ENCODE results near the gene PTPRN2. TPM values are rescaled to one million over a fixed set of nuclear protein-coding genes. Genes with fewer than 3 reads are reported as not detected.

PTPRN2 gene
- total and polyA plus RNA-seq, 2 of the 8 experiments (the other 6 are each of a cell fraction or from before 2014, with no cell fraction given), result 2.6 to 4.5 TPM

- no peak overlapping the region for H4K5ac ChIP-seq (ENCODE audit: insufficient read length, low read depth, low read length)
- ChIA-PET POLR2A (ENCODE audit: partially characterized antibody) (no interaction called here), CTCF (ENCODE audit: partially characterized antibody) (interaction anchor here (1.3 kb wide), 1 partner anchor 92 kb away, joined by 4 read pairs; no protein-coding TSS in a partner anchor)
- H2BK5ac ChIP-seq (ENCODE audit: low read depth, low read length), result peak overlapping the region; percentile 37
- H2AK5ac ChIP-seq (ENCODE audit: low read depth, low read length), result peak overlapping the region; percentile 98
- peak overlapping the region; percentile 96 for H3K56ac ChIP-seq (replicated peaks; ENCODE audit: insufficient read length, low read depth, low read length)
- no peak overlapping the region for H4K8ac ChIP-seq (ENCODE audit: extremely low read depth, insufficient read depth, low read length)
- no peak overlapping the region; a peak in 1 of 7 replicates for H3K9ac ChIP-seq (replicated peaks in 1 of 4; ENCODE audit: extremely low read depth in 1 of 4, low read depth in 3 of 4, low read length in 3 of 4)
- WGBS, 2 experiments (ENCODE audit: extremely low coverage in 1 of 2, insufficient coverage in 1 of 2, insufficient read length in 1 of 2, insufficient replicate concordance in 2 of 2, low coverage in 1 of 2, low lambda C conversion rate in 2 of 2, missing lambda C conversion rate in 1 of 2), result 94% methylated on average over 5 of the region's 5 CpGs; no CpG with 5 or more reads in 1 of the 2 experiments
- H2BK20ac ChIP-seq (ENCODE audit: low read length), result peak overlapping the region; percentile 26; the same call in 1 of the 2 replicates
- peaks cover 3% of the 10 kb centered on the region for H3K79me1 ChIP-seq (ENCODE audit: low read depth, low read length)
- FAIRE-seq (no peak), DNase-seq (ENCODE audit: low read depth in 1 of 2, low spot score in 2 of 2) (no peak)
- H2BK12ac ChIP-seq (ENCODE audit: low read depth, low read length), result peak overlapping the region; percentile 71
- peak overlapping the region; percentile 97 for H4K91ac ChIP-seq (replicated peaks; ENCODE audit: insufficient read length, low read length)
- peak overlapping the region; percentile 43 for H2BK120ac ChIP-seq (replicated peaks; ENCODE audit: low read depth, low read length)
- H2BK15ac ChIP-seq (ENCODE audit: low read length), result peak overlapping the region; percentile 23
- peak overlapping the region; percentile 79 for H3K14ac ChIP-seq (ENCODE audit: insufficient read length)
- H3K23me2 ChIP-seq (ENCODE audit: low read depth, low read length), result peaks cover 12% of the 10 kb centered on the region
- peak overlapping the region; percentile 37 for H3K23ac ChIP-seq (ENCODE audit: insufficient read length)
- H3K4me1 ChIP-seq (replicated peaks in 1 of 4; ENCODE audit: control insufficient read depth in 3 of 4, insufficient read depth in 4 of 4, low read length in 3 of 4), result peaks cover 0 to 3% (median 0%) of the 10 kb centered on the region in 4 experiments; a peak in 1 of 7 replicates
- H4K20me1 ChIP-seq (replicated peaks in 1 of 2; ENCODE audit: control insufficient read depth in 1 of 2, insufficient read depth in 2 of 2, low read length in 2 of 2), result peaks cover 0 to 12% of the 10 kb centered on the region in 2 experiments
- peaks cover 0 to 9% of the 10 kb centered on the region in 2 experiments; a peak in 2 of 4 replicates for H3K79me2 ChIP-seq (ENCODE audit: control insufficient read depth in 1 of 2, insufficient read depth in 2 of 2, low read length in 2 of 2)
- peaks cover 29 to 77% of the 10 kb centered on the region in 2 experiments for H3K9me3 ChIP-seq (ENCODE audit: insufficient read depth in 2 of 2, low read depth in 1 of 2, low read length in 1 of 2)
- H3K4me3 ChIP-seq (ENCODE audit: extremely low read depth in 1 of 4, insufficient read depth in 2 of 4, low read depth in 3 of 4, low read length in 4 of 4), result no peak overlapping the region
- H3K4me2 ChIP-seq (ENCODE audit: insufficient read depth in 1 of 2, low read depth in 2 of 2, low read length in 2 of 2), result no peak overlapping the region
- H3K36me3 ChIP-seq (ENCODE audit: control insufficient read depth in 2 of 4, insufficient read depth in 4 of 4, low read length in 3 of 4), result peaks cover 0 to 8% (median 0%) of the 10 kb centered on the region in 4 experiments; a peak in 1 of 8 replicates
- H3K27ac ChIP-seq (ENCODE audit: low read depth, low read length), result no peak overlapping the region
- no peak overlapping the region for H3K18ac ChIP-seq (ENCODE audit: extremely low read depth, low read length)
- no peaks in the 10 kb centered on the region for H3K27me3 ChIP-seq (replicated peaks in 1 of 4; ENCODE audit: control insufficient read depth in 3 of 4, extremely low read depth in 1 of 4, insufficient read depth in 3 of 4, low read length in 3 of 4)
- no peak overlapping the region for H2AFZ ChIP-seq (ENCODE audit: low read length)
- peak overlapping the region; percentile 96 for H3K4ac ChIP-seq (replicated peaks; ENCODE audit: insufficient read length, low read depth, low read length)
- TF ChIP-seq TAF1 (IDR thresholded peaks at IDR 0.05; ENCODE audit: low read depth, low read length) (no peak), EP300 (IDR thresholded peaks at IDR 0.05; ENCODE audit: borderline replicate concordance in 1 of 2, low read depth in 2 of 2, low read length in 2 of 2) (no peak), ASH2L (IDR thresholded peaks at IDR 0.05; ENCODE audit: low read length) (no peak), CREB1 (IDR thresholded peaks at IDR 0.05) (no peak), RNF2 (IDR thresholded peaks at IDR 0.05; ENCODE audit: borderline replicate concordance, low read depth, low read length, missing control alignments, poor library complexity, severe bottlenecking) (no peak), HDAC2 (IDR thresholded peaks at IDR 0.05; ENCODE audit: borderline replicate concordance in 1 of 2, low read depth in 2 of 2, low read length in 2 of 2) (no peak), POLR2AphosphoS5 (IDR thresholded peaks at IDR 0.05; ENCODE audit: low read depth, low read length) (no peak), CHD2 (IDR thresholded peaks at IDR 0.05; ENCODE audit: low read length) (no peak), TBP (IDR thresholded peaks at IDR 0.05; ENCODE audit: low read depth, low read length) (no peak), JUN (IDR thresholded peaks at IDR 0.05; ENCODE audit: low read depth, low read length) (no peak), EGR1 (IDR thresholded peaks at IDR 0.05; ENCODE audit: borderline replicate concordance, low read depth, low read length) (no peak), TCF12 (IDR thresholded peaks at IDR 0.05; ENCODE audit: low read depth, low read length) (no peak)
Observed at GRCh38 chr7:158262284-158263109, 325.1 kb downstream of the PTPRN2 start.

All from H1 (cell line).